ENCODE data around the gene LAMP1. TPM values are rescaled to one million over a fixed set of nuclear protein-coding genes. Genes with fewer than 3 reads are reported as not detected.

The LAMP1 gene
- total RNA-seq, 2 experiments from 2014 or later, result 32.2 to 36.0 TPM

DNA sequence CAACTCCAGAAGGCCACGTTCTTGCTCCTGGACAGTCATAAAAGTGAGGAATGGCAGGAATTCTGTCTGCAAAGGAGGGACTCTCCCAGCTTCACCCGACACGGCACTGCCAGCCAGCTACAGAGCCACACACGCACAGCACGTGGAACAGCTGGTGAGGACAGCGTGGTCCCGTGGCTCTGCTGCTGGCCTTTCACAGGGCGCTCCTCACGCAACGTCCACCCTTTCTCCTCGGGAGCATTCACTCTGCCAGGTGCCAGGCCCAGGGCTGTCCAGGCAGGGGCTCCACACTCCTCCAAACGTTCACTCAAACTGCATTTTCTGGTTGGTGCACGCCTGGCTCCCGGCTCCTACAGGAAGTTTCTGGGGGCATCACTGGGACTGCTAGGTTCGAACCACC, 52.5 kb downstream of the LAMP1 start:
- peaks cover 2% of the 10 kb centered on the region for H3K27me3 Mint-ChIP-seq
- DNase-seq (no peak), ATAC-seq (no peak)
- POLR2A ChIA-PET, result no interaction called here
- H3K9me3 Mint-ChIP-seq (ENCODE audit: low read depth), result no peaks in the 10 kb centered on the region
- no peak overlapping the region for H3K27ac Mint-ChIP-seq
- H3K4me1 Mint-ChIP-seq, result no peaks in the 10 kb centered on the region
- no peak overlapping the region for H3K4me3 Mint-ChIP-seq
- intact Hi-C loops (cut with DNase I, micrococcal nuclease), result no loop called here
- H3K36me3 Mint-ChIP-seq (ENCODE audit: low read depth), result no peaks in the 10 kb centered on the region
- CTCF ChIA-PET, result no interaction called here

DNA sequence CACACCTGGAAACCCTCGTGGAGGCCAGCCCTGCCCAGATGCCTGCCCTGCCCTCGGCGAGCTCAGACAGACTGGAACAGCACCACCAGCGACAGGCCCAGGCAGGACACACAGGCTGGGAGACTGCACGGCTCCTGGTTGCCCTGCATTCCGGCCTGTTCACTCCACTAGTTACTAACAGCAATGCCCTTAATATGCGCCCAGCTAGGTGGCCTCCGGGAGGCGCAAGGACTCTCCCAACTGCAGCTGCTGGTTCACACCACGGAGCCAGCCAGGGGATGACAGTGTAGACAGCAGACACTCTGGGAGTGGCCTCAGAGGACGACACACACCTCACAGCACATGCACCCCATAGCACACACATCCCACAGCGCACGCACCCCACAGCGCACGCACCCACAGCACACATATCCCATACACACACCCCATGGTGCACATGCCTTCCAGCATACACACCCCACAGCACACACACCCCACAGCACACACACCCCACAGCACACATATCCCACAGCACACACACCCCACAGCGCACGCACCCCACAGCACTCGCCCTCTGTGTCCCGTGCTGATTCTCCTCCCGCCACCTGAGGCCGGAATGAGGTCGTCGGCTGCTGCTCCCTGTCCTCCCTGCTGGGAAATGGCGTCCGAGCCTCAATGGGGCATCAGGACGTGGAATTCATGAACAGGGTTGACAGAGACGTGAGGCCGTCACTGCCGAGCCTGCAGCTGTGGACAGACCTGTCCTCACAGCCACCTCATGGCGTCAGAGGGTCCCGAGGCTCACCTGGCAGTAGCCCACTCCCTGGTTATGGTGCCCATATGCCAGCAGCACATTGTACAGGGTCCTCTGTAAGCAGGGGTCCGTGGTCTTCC, 53.3 kb downstream of the LAMP1 start:
- Mint-ChIP-seq H3K36me3 (ENCODE audit: low read depth) (no peaks in the 10 kb centered on the region), H3K27me3 (peaks cover 2% of the 10 kb centered on the region), H3K4me3 (no peak overlapping the region), H3K4me1 (no peaks in the 10 kb centered on the region), H3K9me3 (ENCODE audit: low read depth) (no peaks in the 10 kb centered on the region), H3K27ac (no peak overlapping the region)
- intact Hi-C loops (cut with DNase I, micrococcal nuclease), result loop anchor here in 1 of 2 experiments (1.0 kb wide), 1 partner anchor 44 kb away; no protein-coding TSS in a partner anchor
- ChIA-PET POLR2A (no interaction called here), CTCF (no interaction called here)
- DNase-seq (peak; percentile 32), ATAC-seq (peak; percentile 63)

DNA sequence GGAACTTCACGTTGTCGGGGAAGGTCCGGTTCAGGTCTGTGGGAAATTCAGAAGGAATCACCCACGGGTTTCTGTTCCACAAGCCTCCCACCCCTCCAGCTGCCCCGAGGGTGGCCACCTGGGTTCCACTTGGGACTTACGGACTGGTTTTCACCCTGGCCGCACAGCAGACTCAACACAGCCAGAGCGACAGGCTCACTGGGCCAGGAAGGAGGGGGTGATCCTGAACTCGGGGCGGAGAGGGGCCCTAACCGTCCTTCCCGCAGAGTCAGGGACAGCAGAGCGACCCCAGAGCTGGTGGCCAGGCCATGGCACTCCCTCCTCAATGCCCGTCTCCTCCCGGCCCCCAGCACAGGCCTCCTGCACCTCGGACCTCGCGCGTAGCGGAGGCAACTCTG, 53.9 kb downstream of the LAMP1 start:
- no peaks in the 10 kb centered on the region for H3K4me1 Mint-ChIP-seq
- DNase-seq (no peak), ATAC-seq (no peak)
- H3K27ac Mint-ChIP-seq, result no peak overlapping the region
- H3K9me3 Mint-ChIP-seq (ENCODE audit: low read depth), result no peaks in the 10 kb centered on the region
- no peak overlapping the region for H3K4me3 Mint-ChIP-seq
- POLR2A ChIA-PET, result no interaction called here
- intact Hi-C loops (cut with DNase I, micrococcal nuclease), result loop anchor here in 1 of 2 experiments (1.0 kb wide), 1 partner anchor 43 kb away; no protein-coding TSS in a partner anchor
- CTCF ChIA-PET, result interaction anchor here (0.6 kb wide), 1 partner anchor 129 kb away, joined by 4 read pairs; no protein-coding TSS in a partner anchor
- peaks cover 2% of the 10 kb centered on the region for H3K27me3 Mint-ChIP-seq
- no peaks in the 10 kb centered on the region for H3K36me3 Mint-ChIP-seq (ENCODE audit: low read depth)

DNA sequence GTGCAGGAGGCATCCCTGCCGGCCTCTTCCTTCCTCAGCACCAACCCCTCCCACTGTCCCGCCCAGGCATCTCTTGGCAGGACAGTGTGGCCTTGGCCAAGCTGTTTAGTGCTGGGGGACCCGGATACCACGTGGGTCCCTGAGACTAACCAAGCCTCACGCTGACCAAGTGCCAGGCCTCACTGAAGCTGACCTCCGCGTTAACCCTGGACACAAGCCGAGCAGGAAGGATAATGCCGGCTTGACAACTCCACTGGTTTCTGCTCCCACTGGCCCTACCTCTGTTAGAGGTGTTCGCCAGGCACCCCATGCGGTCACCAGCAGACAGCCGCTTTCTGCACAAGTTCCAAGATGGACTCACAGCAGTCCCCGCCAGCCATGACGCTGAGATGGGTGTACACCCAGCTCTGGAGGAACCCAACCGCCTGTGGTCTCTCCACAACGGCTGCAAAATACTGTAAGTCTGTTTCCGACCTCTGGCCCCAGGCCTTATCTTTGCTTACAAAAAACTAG, 54.5 kb downstream of the LAMP1 start:
- peaks cover 2% of the 10 kb centered on the region for H3K27me3 Mint-ChIP-seq
- no peak for DNase-seq
- ChIA-PET CTCF (interaction anchor here (0.6 kb wide), 1 partner anchor 129 kb away, joined by 4 read pairs; no protein-coding TSS in a partner anchor), POLR2A (no interaction called here)
- H3K27ac Mint-ChIP-seq, result no peak overlapping the region
- no peaks in the 10 kb centered on the region for H3K36me3 Mint-ChIP-seq (ENCODE audit: low read depth)
- no peak for ATAC-seq
- H3K4me3 Mint-ChIP-seq, result no peak overlapping the region
- no peaks in the 10 kb centered on the region for H3K9me3 Mint-ChIP-seq (ENCODE audit: low read depth)
- no peaks in the 10 kb centered on the region for H3K4me1 Mint-ChIP-seq
- intact Hi-C loops (cut with DNase I, micrococcal nuclease), result no loop called here

DNA sequence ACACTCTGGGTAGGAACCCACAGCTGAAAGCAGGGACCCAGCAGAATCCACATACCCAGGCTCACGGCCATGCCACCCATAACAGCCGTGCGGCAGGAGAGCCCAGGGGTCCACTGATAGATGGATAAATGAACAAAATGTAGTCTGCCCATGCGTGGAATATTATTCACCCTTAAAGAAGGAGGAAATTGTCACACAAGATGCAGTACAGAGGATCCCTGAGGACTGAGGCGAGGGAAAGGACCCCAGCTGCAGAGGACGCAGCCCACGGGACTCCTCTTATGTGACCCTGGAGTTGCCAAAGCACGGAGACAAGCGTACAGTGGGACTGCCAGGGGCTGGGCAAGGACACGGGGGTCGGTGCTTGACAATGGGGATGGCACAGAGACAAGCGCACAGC, 56.2 kb downstream of the LAMP1 start:
- H3K4me1 Mint-ChIP-seq, result no peaks in the 10 kb centered on the region
- ATAC-seq (no peak), DNase-seq (no peak)
- H3K9me3 Mint-ChIP-seq (ENCODE audit: low read depth), result no peaks in the 10 kb centered on the region
- intact Hi-C loops (cut with DNase I, micrococcal nuclease), result no loop called here
- ChIA-PET POLR2A (interaction anchor here (0.6 kb wide), 1 partner anchor 314 kb away, joined by 4 read pairs; no protein-coding TSS in a partner anchor), CTCF (no interaction called here)
- no peak overlapping the region for H3K4me3 Mint-ChIP-seq
- no peaks in the 10 kb centered on the region for H3K36me3 Mint-ChIP-seq (ENCODE audit: low read depth)
- H3K27me3 Mint-ChIP-seq, result peaks cover 5% of the 10 kb centered on the region
- H3K27ac Mint-ChIP-seq, result no peak overlapping the region

DNA sequence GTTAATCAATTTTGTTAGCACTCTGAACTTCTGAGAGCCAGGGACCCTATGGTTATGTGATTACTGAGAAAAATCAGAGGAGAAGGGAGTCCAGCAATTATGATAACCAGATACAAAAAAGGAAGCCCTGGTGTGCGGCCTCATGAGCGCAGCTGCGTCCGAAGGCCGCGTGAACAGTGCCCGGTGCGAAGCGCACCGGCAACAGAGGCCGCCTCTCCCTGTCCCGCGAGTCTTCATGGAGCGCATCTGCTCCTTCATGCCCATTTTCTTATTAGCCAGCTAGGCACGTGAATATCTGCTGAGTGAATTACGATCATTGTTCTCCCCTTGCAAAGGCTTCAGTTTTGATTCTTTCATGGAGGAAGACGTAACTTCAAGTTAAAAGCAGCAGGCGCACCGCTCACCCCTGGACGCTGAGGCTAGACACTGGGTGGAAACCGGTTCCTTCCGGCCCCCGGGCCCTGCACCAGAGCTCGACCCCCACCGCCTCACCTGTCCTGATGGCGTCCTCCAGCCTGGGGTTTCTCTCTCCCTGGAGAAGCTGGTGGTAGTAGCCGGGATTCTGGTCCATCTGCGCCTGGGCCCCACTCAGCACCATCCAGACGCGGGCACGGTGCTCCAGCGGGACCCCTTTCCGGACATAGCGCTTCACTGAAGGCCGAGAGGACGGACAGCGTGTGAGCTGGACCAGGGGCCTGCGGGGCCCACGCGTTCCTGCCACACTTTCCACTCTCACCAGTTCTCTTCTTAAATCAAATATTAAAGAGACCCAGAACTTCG, 58.0 kb downstream of the LAMP1 start:
- no peaks in the 10 kb centered on the region for H3K9me3 Mint-ChIP-seq (ENCODE audit: low read depth)
- CTCF ChIA-PET, result interaction anchor here (1.4 kb wide), 1 partner anchor 63 kb away, joined by 3 read pairs; no protein-coding TSS in a partner anchor
- no peak overlapping the region for H3K4me3 Mint-ChIP-seq

DNA sequence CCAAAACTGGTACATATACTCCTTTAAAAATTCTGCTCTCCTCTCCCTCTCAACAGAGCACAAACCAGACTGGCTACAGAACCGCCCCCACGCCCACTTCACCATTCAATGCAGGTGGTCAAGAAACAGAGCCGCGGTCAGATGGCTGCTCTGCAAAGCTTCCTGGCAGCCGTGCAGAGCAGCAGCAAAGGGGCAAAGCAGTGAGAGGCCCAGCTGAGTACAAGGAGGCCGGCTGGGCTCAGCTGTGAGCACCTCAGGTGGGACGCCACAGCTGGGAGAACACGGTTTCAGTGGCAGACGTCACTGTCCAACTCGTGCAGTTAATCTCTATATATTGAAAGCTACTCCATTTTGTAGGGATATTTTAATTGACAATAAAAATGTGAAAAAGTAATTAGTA, 58.6 kb downstream of the LAMP1 start:
- H3K27ac Mint-ChIP-seq, result no peak overlapping the region
- ChIA-PET POLR2A (no interaction called here), CTCF (interaction anchor here (0.6 to 1.4 kb wide), 2 partner anchors 64 to 414 kb away, joined by 3 read pairs; no protein-coding TSS in a partner anchor)
- ATAC-seq (no peak), DNase-seq (no peak)
- H3K4me3 Mint-ChIP-seq, result no peak overlapping the region
- intact Hi-C loops (cut with DNase I, micrococcal nuclease), result no loop called here
- H3K36me3 Mint-ChIP-seq (ENCODE audit: low read depth), result no peaks in the 10 kb centered on the region
- H3K4me1 Mint-ChIP-seq, result no peaks in the 10 kb centered on the region
- peaks cover 5% of the 10 kb centered on the region for H3K27me3 Mint-ChIP-seq
- no peaks in the 10 kb centered on the region for H3K9me3 Mint-ChIP-seq (ENCODE audit: low read depth)

More for the DNA sequence above, 58.0 kb downstream of the LAMP1 start:
- no peaks in the 10 kb centered on the region for H3K36me3 Mint-ChIP-seq (ENCODE audit: low read depth)
- H3K27ac Mint-ChIP-seq, result no peak overlapping the region
- DNase-seq (no peak), ATAC-seq (no peak)
- POLR2A ChIA-PET, result interaction anchor here (0.7 kb wide), 1 partner anchor 445 kb away, joined by 3 read pairs; no protein-coding TSS in a partner anchor
- no peaks in the 10 kb centered on the region for H3K4me1 Mint-ChIP-seq
- intact Hi-C loops (cut with DNase I, micrococcal nuclease), result no loop called here
- H3K27me3 Mint-ChIP-seq, result peaks cover 7% of the 10 kb centered on the region

DNA sequence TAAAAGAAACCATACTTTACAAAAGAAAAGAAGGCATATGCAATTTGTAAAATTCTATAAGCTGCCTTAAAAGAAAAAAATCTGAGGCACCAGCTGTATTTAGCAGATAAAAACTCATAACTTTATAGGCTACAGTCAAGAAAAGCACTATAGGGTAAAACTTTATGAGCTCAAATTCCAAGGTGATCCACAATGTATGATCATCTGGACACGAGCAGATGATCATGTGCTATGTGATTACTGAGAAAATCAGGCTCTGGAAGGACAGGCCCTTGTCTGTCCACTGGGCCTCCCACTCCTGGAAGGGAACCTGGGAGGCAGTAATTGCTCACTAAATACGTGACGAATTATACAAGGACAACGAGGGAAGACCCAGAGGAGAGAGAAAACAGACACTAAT, 59.6 kb downstream of the LAMP1 start:
- H3K4me1 Mint-ChIP-seq, result peaks cover 4% of the 10 kb centered on the region
- ATAC-seq (no peak), DNase-seq (no peak)
- CTCF ChIA-PET, result interaction anchor here (1.4 kb wide), 1 partner anchor 65 kb away, joined by 3 read pairs; no protein-coding TSS in a partner anchor
- peaks cover 9% of the 10 kb centered on the region for H3K27me3 Mint-ChIP-seq
- intact Hi-C loops (cut with DNase I, micrococcal nuclease), result no loop called here
- H3K9me3 Mint-ChIP-seq (ENCODE audit: low read depth), result no peaks in the 10 kb centered on the region
- POLR2A ChIA-PET, result no interaction called here
- no peak overlapping the region for H3K27ac Mint-ChIP-seq
- H3K36me3 Mint-ChIP-seq (ENCODE audit: low read depth), result no peaks in the 10 kb centered on the region
- H3K4me3 Mint-ChIP-seq, result no peak overlapping the region

DNA sequence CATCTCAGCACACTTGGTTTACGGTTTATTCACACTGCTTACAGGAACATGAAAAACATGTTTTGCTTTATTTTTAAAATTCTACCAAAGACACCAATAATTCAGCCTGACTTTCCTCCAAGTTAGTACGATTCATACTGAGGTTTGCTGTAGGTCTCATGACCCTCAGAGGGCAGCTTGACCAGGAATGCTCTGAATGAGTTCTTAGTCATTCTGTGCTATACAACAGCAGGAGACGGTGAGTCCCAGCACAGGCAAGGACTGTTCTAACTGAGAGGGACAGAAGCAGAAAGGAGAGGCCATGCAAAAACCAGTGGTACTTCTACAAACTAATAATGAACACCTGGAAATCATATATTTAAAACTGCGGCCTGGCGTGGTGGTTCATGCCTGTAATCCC, 60.5 kb downstream of the LAMP1 start:
- Mint-ChIP-seq H3K36me3 (ENCODE audit: low read depth) (no peaks in the 10 kb centered on the region), H3K4me3 (no peak overlapping the region)

DNA sequence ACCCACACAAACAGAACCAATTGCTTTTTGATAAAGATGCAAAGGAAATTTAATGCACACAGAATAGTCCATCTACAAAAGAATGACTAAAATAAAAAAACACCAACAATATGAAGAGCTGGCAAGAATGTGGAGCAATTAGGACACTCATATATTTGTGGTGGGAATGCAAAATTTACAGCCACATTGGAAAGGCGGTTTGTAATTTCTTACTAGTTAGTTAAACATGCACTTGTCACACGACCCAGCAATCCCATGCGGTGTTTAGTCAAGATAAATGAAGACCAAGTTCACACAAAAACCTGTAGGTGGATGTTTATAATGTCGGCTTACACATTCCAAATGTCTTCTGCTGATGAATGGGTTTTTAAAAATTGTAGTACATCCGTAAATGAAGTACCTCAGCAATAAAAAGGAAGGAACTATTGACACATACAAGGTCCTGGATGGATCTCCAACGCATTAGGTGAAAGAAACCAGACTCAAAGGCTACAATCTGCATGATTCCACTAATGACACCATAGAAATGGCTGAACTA, 61.7 kb downstream of the LAMP1 start:
- no peak overlapping the region for H3K27ac Mint-ChIP-seq
- H3K4me1 Mint-ChIP-seq, result peaks cover 4% of the 10 kb centered on the region
- CTCF ChIA-PET, result interaction anchor here (1.5 kb wide), 1 partner anchor 19 kb away, joined by 4 read pairs; no protein-coding TSS in a partner anchor
- DNase-seq (no peak), ATAC-seq (no peak)
- intact Hi-C loops (cut with DNase I, micrococcal nuclease), result no loop called here
- no peaks in the 10 kb centered on the region for H3K9me3 Mint-ChIP-seq (ENCODE audit: low read depth)
- H3K27me3 Mint-ChIP-seq, result peaks cover 14% of the 10 kb centered on the region
- POLR2A ChIA-PET, result no interaction called here
- H3K36me3 Mint-ChIP-seq (ENCODE audit: low read depth), result no peaks in the 10 kb centered on the region
- H3K4me3 Mint-ChIP-seq, result no peak overlapping the region

More for the DNA sequence above, 60.5 kb downstream of the LAMP1 start:
- ATAC-seq (no peak), DNase-seq (no peak)
- H3K27me3 Mint-ChIP-seq, result peaks cover 11% of the 10 kb centered on the region
- POLR2A ChIA-PET, result no interaction called here
- intact Hi-C loops (cut with DNase I, micrococcal nuclease), result no loop called here
- H3K4me1 Mint-ChIP-seq, result peaks cover 4% of the 10 kb centered on the region
- no peaks in the 10 kb centered on the region for H3K9me3 Mint-ChIP-seq (ENCODE audit: low read depth)
- CTCF ChIA-PET, result no interaction called here
- no peak overlapping the region for H3K27ac Mint-ChIP-seq

DNA sequence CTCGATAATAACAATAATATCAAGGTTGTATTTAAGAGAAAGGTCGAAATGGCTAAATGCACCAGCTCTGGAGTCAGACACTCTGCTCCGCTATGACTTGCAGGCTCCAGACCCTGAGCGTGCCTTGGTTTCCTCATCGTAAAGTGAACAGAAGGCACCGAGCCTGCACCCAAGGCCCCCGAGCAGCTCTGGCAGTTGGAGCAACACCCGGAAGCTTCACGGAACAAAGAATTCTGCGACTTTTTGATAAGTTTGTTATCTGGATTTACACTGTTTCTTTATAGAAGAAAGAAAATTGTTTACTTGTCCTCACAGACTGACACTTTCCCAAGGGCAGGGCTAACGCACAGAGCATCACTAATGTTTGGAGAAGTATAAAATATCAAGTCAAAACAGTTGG, 62.5 kb downstream of the LAMP1 start:
- ChIA-PET POLR2A (no interaction called here), CTCF (interaction anchor here (0.8 to 1.5 kb wide), 2 partner anchors 20 to 486 kb away, joined by 3 to 4 read pairs; no protein-coding TSS in a partner anchor)
- H3K36me3 Mint-ChIP-seq (ENCODE audit: low read depth), result no peaks in the 10 kb centered on the region
- ATAC-seq, result no peak
- intact Hi-C loops (cut with DNase I, micrococcal nuclease), result no loop called here
- H3K4me1 Mint-ChIP-seq, result peaks cover 4% of the 10 kb centered on the region
- no peaks in the 10 kb centered on the region for H3K9me3 Mint-ChIP-seq (ENCODE audit: low read depth)
- no peak overlapping the region for H3K27ac Mint-ChIP-seq
- H3K27me3 Mint-ChIP-seq, result peaks cover 14% of the 10 kb centered on the region
- no peak for DNase-seq
- no peak overlapping the region for H3K4me3 Mint-ChIP-seq
